GM23338 (cell line): ENCODE results near the gene FN3KRP. TPM values are rescaled to one million over a fixed set of nuclear protein-coding genes. Genes with fewer than 3 reads are reported as not detected.

ENCODE experiments used
- ATAC-seq: fragments of 200-7000 bp; cut with Tn5 transposase; 3 replicates; pipeline ENCODE4 v1.9.1; 2020
- DNase-seq: peaks from one replicate; pipeline ENCODE4 v3.0.0-alpha.2; 2015; ENCODE audit warnings: low spot score
- H2AFZ ChIP-seq: fragments of 200-600 bp; sonication (generic); 2 replicates; pipeline ENCODE4 v1.8.0; 2016; ENCODE audit warnings: antibody characterized with exemption, mild to moderate bottlenecking, moderate library complexity
- H3F3A ChIP-seq: fragments of 200-600 bp; sonication (generic); replicated peaks from 2 replicates; pipeline ENCODE4 v1.8.0; 2017; ENCODE audit warnings: antibody characterized with exemption, mixed run types, low read depth
- H3K27ac ChIP-seq: fragments of 200-600 bp; sonication (generic); 2 replicates; pipeline ENCODE4 v1.6.1; 2016; ENCODE audit warnings: low read depth
- H3K27me3 ChIP-seq: fragments of 200-600 bp; sonication (generic); 2 replicates; pipeline ENCODE4 v1.8.0; 2016; ENCODE audit warnings: mild to moderate bottlenecking, mixed run types, moderate library complexity; ENCODE audit not compliant: insufficient read depth
- H3K36me3 ChIP-seq: fragments of 200-600 bp; sonication (generic); 2 replicates; pipeline ENCODE4 v1.8.0; 2016; ENCODE audit warnings: mild to moderate bottlenecking; ENCODE audit not compliant: insufficient read depth
- H3K4me1 ChIP-seq: fragments of 200-600 bp; sonication (generic); 2 replicates; pipeline ENCODE4 v1.8.0; 2016; ENCODE audit warnings: mild to moderate bottlenecking, moderate library complexity; ENCODE audit not compliant: insufficient read depth
- H3K4me2 ChIP-seq: fragments of 200-600 bp; sonication (generic); 2 replicates; pipeline ENCODE4 v1.7.1; 2017; ENCODE audit warnings: mixed run types
- H3K4me3 ChIP-seq: fragments of 200-600 bp; sonication (generic); 2 replicates; pipeline ENCODE4 v1.6.1; 2016; ENCODE audit warnings: mixed run types
- H3K79me2 ChIP-seq: fragments of 200-600 bp; sonication (generic); replicated peaks from 2 replicates; pipeline ENCODE4 v1.8.0; 2017; ENCODE audit warnings: mild to moderate bottlenecking; ENCODE audit not compliant: insufficient read depth
- H3K9me2 ChIP-seq: fragments of 200-600 bp; sonication (generic); 2 replicates; pipeline ENCODE4 v1.8.0; 2017; ENCODE audit not compliant: insufficient read depth
- H4K20me1 ChIP-seq: fragments of 200-600 bp; sonication (generic); replicated peaks from 2 replicates; pipeline ENCODE4 v1.8.0; 2017; ENCODE audit warnings: mild to moderate bottlenecking; ENCODE audit not compliant: insufficient read depth
- H3K27ac Mint-ChIP-seq: 2 replicates; pipeline ENCODE4 v1.8.0; 2020; ENCODE audit warnings: inconsistent platforms, mild to moderate bottlenecking, moderate library complexity, mixed read lengths
- H3K27me3 Mint-ChIP-seq: 3 replicates; pipeline ENCODE4 v1.8.0; 2022; ENCODE audit warnings: low read depth, mild to moderate bottlenecking, moderate library complexity, mixed read lengths, inconsistent platforms; ENCODE audit not compliant: insufficient read depth, poor library complexity
- H3K36me3 Mint-ChIP-seq: 3 replicates; pipeline ENCODE4 v1.8.0; 2021; ENCODE audit warnings: low read depth, mild to moderate bottlenecking, inconsistent platforms, moderate library complexity, mixed read lengths
- H3K4me1 Mint-ChIP-seq: 3 replicates; pipeline ENCODE4 v1.8.0; 2020; ENCODE audit warnings: mild to moderate bottlenecking, inconsistent platforms, mixed read lengths
- H3K4me3 Mint-ChIP-seq: 3 replicates; pipeline ENCODE4 v1.8.0; 2021; ENCODE audit warnings: moderate library complexity, mild to moderate bottlenecking, inconsistent platforms, mixed read lengths
- H3K9me3 Mint-ChIP-seq: 3 replicates; pipeline ENCODE4 v1.8.0; 2020; ENCODE audit warnings: moderate library complexity, mild to moderate bottlenecking, inconsistent platforms, mixed read lengths
- CREB1 ChIP-seq: fragments of 250-450 bp; sonication (Bioruptor Pico); IDR thresholded peaks from 2 replicates; pipeline ENCODE4 v1.5.0; 2020; ENCODE audit warnings: low read depth, mild to moderate bottlenecking, moderate library complexity
- EZH2phosphoT487 ChIP-seq: fragments of 200-600 bp; sonication (generic); IDR thresholded peaks from one replicate; pipeline ENCODE4 v1.8.1; 2018; ENCODE audit warnings: antibody characterized with exemption; ENCODE audit not compliant: unreplicated experiment
- JUNB ChIP-seq: IDR thresholded peaks from one replicate; pipeline ENCODE4 v1.6.1; 2016; ENCODE audit warnings: antibody characterized with exemption; ENCODE audit not compliant: unreplicated experiment
- NANOG ChIP-seq: IDR thresholded peaks from 2 replicates; pipeline ENCODE4 v1.6.1; 2016; ENCODE audit warnings: antibody characterized with exemption, borderline replicate concordance
- STAT1 ChIP-seq: IDR thresholded peaks from one replicate; pipeline ENCODE4 v1.6.1; 2016; ENCODE audit warnings: antibody characterized with exemption; ENCODE audit not compliant: unreplicated experiment
- ZNF114 ChIP-seq: fragments of 250-450 bp; sonication (Bioruptor Pico); IDR thresholded peaks from 2 replicates; pipeline ENCODE4 v1.5.0; 2020; ENCODE audit warnings: mild to moderate bottlenecking, moderate library complexity
- polyA plus RNA-seq: library from polyadenylated mRNA; unstranded; fragments of >200 nt; fragmentation: Nextera tagmentation; extraction: Ambion mirVana; gene quantifications from 2 replicates; pipeline ENCODE4 v1.2.1, GENCODE V29; 2016
- total RNA-seq: library from RNA; depleted of rRNA; stranded (reverse); fragments of >200 nt; shearing (Covaris generic); gene quantifications from 2 replicates; pipeline ENCODE4 v1.2.3, GENCODE V29; 2014
- TF ChIP-seq, protein P1 (sequence below): IDR thresholded peaks from one replicate; pipeline ENCODE4 v1.6.1; 2018; ENCODE audit warnings: antibody characterized with exemption; ENCODE audit not compliant: unreplicated experiment
- TF ChIP-seq, protein P2 (sequence below), 2 experiments: fragments of 200-600 bp in 1 of 2; sonication (generic) in 1 of 2; conservative IDR thresholded peaks; 2 replicates each; pipeline versions ENCODE4 v1.5.1 to v1.6.1; 2016 to 2017; ENCODE audit warnings: antibody characterized with exemption in 2 of 2, low read depth in 2 of 2, mild to moderate bottlenecking in 2 of 2, moderate library complexity in 1 of 2
- TF ChIP-seq, protein P3 (sequence below): IDR thresholded peaks from 2 replicates; pipeline ENCODE4 v1.6.1; 2016; ENCODE audit warnings: antibody characterized with exemption

Gene FN3KRP
- total and polyA plus RNA-seq, 2 experiments from 2014 or later, result 15.9 to 16.7 TPM

DNA sequence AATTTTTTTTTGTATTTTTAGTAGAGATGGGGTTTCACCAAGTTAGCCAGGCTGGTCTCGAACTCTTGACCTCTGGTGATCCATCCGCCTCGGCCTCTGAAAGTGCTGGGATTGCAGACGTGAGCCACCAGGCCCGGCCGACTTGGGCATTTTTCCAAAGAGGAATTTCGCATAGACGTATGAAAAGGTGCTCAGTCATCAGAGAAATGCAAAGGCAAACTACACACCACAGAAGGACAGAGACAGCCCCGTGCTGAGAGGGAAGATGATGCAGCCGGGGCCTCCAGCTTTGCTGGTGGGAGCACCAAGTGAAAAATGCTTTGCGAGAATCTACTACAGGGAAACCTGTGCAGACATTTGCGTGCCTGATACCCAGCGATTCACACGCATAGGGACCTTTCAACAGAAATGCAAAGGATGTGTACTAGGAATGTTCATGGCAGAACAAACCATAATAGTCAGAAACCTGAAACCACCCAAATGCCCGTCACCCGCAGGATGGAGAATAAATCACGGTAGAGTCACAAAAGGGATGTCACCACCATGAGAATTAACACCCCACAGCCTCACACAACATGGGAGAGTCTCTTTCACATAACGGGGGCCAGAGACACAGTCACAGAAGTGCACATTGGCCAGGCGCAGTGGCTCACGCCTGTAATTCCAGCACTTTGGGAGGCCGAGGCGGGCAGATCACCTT is 23.2 kb upstream of the FN3KRP start:
- H4K20me1 ChIP-seq, result no peaks in the 10 kb centered on the region
- no peak overlapping the region for H3K27ac ChIP-seq
- no peaks in the 10 kb centered on the region for H3K9me2 ChIP-seq
- no peak overlapping the region for H3K4me3 ChIP-seq
- H3K27me3 ChIP-seq, result peaks cover 27% of the 10 kb centered on the region
- H3K4me2 ChIP-seq, result no peak overlapping the region
- H3K36me3 ChIP-seq, result no peaks in the 10 kb centered on the region
- H3K27ac Mint-ChIP-seq, result no peak overlapping the region
- no peaks in the 10 kb centered on the region for H3F3A ChIP-seq
- H3K9me3 Mint-ChIP-seq, result no peaks in the 10 kb centered on the region; the same call in 2 of the 3 replicates
- peaks cover 21% of the 10 kb centered on the region for H3K27me3 Mint-ChIP-seq
- ATAC-seq (no peak), DNase-seq (no peak)
- H2AFZ ChIP-seq, result no peak overlapping the region
- no peaks in the 10 kb centered on the region for H3K79me2 ChIP-seq
- H3K36me3 Mint-ChIP-seq, result no peaks in the 10 kb centered on the region
- no peak overlapping the region for H3K4me3 Mint-ChIP-seq
- no peaks in the 10 kb centered on the region; the same call in 2 of the 3 replicates for H3K4me1 Mint-ChIP-seq
- no peaks in the 10 kb centered on the region for H3K4me1 ChIP-seq
- TF ChIP-seq, protein P1, sequence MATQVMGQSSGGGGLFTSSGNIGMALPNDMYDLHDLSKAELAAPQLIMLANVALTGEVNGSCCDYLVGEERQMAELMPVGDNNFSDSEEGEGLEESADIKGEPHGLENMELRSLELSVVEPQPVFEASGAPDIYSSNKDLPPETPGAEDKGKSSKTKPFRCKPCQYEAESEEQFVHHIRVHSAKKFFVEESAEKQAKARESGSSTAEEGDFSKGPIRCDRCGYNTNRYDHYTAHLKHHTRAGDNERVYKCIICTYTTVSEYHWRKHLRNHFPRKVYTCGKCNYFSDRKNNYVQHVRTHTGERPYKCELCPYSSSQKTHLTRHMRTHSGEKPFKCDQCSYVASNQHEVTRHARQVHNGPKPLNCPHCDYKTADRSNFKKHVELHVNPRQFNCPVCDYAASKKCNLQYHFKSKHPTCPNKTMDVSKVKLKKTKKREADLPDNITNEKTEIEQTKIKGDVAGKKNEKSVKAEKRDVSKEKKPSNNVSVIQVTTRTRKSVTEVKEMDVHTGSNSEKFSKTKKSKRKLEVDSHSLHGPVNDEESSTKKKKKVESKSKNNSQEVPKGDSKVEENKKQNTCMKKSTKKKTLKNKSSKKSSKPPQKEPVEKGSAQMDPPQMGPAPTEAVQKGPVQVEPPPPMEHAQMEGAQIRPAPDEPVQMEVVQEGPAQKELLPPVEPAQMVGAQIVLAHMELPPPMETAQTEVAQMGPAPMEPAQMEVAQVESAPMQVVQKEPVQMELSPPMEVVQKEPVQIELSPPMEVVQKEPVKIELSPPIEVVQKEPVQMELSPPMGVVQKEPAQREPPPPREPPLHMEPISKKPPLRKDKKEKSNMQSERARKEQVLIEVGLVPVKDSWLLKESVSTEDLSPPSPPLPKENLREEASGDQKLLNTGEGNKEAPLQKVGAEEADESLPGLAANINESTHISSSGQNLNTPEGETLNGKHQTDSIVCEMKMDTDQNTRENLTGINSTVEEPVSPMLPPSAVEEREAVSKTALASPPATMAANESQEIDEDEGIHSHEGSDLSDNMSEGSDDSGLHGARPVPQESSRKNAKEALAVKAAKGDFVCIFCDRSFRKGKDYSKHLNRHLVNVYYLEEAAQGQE, result no peak
- TF ChIP-seq ZNF114 (CRISPR knock-in tag), result no peak
- TF ChIP-seq, protein P2, sequence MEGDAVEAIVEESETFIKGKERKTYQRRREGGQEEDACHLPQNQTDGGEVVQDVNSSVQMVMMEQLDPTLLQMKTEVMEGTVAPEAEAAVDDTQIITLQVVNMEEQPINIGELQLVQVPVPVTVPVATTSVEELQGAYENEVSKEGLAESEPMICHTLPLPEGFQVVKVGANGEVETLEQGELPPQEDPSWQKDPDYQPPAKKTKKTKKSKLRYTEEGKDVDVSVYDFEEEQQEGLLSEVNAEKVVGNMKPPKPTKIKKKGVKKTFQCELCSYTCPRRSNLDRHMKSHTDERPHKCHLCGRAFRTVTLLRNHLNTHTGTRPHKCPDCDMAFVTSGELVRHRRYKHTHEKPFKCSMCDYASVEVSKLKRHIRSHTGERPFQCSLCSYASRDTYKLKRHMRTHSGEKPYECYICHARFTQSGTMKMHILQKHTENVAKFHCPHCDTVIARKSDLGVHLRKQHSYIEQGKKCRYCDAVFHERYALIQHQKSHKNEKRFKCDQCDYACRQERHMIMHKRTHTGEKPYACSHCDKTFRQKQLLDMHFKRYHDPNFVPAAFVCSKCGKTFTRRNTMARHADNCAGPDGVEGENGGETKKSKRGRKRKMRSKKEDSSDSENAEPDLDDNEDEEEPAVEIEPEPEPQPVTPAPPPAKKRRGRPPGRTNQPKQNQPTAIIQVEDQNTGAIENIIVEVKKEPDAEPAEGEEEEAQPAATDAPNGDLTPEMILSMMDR (conservative IDR thresholded peaks at IDR 0.05; ENCODE audit: low read depth in 2 of 2), result no peak
- TF ChIP-seq STAT1, result no peak
- no peak for TF ChIP-seq EZH2phosphoT487
- TF ChIP-seq, protein P3, sequence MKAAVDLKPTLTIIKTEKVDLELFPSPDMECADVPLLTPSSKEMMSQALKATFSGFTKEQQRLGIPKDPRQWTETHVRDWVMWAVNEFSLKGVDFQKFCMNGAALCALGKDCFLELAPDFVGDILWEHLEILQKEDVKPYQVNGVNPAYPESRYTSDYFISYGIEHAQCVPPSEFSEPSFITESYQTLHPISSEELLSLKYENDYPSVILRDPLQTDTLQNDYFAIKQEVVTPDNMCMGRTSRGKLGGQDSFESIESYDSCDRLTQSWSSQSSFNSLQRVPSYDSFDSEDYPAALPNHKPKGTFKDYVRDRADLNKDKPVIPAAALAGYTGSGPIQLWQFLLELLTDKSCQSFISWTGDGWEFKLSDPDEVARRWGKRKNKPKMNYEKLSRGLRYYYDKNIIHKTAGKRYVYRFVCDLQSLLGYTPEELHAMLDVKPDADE, result no peak
- no peak for TF ChIP-seq CREB1 (CRISPR knock-in tag)

DNA sequence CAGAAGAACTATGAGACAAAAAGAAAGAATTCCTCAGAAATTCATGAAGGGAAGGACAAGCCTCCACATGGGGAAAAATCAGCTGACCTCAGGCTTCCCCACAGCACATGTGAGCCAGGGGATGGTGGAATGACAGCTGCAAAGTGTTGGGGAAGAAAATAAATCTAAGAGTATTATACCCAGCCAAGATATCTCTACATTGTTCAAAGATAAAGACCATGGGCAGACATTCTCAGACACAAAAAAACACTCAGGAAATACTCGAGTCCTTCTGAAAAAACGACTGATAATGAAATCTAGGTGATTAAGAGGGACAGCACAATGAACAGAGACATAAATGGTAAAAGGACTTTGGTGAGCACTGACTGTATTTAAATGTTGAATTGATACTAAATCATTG is 21.9 kb upstream of the FN3KRP start:
- no peak for ATAC-seq
- Mint-ChIP-seq H3K9me3 (no peaks in the 10 kb centered on the region; the same call in 2 of the 3 replicates), H3K27me3 (peaks cover 23% of the 10 kb centered on the region), H3K36me3 (no peaks in the 10 kb centered on the region; the same call in 2 of the 3 replicates), H3K27ac (no peak overlapping the region), H3K4me3 (no peak overlapping the region), H3K4me1 (no peaks in the 10 kb centered on the region; the same call in 2 of the 3 replicates)
- Histone ChIP-seq H2AFZ (no peak overlapping the region), H3K4me3 (no peak overlapping the region), H3K27ac (no peak overlapping the region), H3K9me2 (no peaks in the 10 kb centered on the region), H3K79me2 (no peaks in the 10 kb centered on the region), H3F3A (0 out of 2 replicates have a peak, but pooled peaks cover 5% of the 10 kb centered on the region), H3K36me3 (no peaks in the 10 kb centered on the region), H3K27me3 (peaks cover 30% of the 10 kb centered on the region), H4K20me1 (no peaks in the 10 kb centered on the region), H3K4me2 (no peak overlapping the region), H3K4me1 (no peaks in the 10 kb centered on the region)
- no peak for DNase-seq
- TF ChIP-seq JUNB, result no peak
- TF ChIP-seq, protein P3, result no peak
- TF ChIP-seq, protein P1, result no peak
- TF ChIP-seq NANOG, result no peak
- TF ChIP-seq, protein P2 (conservative IDR thresholded peaks at IDR 0.05; ENCODE audit: low read depth in 2 of 2), result no peak
